MM.1S (cell line): Measurements from ENCODE around the gene EIF3A.

Experiments used
- EZH2 ChIP-seq: fragments of 300-600 bp; sonication (generic); optimal IDR thresholded peaks from 2 replicates; pipeline ENCODE3; 2017; ENCODE audit warnings: low read depth, mild to moderate bottlenecking, antibody characterized with exemption, low read length, mixed read lengths
- TF ChIP-seq, protein P1 (sequence below): fragments of 300-600 bp; sonication (generic); IDR thresholded peaks from 2 replicates; pipeline ENCODE4 v1.5.1; 2016; ENCODE audit warnings: antibody characterized with exemption, low read length, mixed read lengths

DNA sequence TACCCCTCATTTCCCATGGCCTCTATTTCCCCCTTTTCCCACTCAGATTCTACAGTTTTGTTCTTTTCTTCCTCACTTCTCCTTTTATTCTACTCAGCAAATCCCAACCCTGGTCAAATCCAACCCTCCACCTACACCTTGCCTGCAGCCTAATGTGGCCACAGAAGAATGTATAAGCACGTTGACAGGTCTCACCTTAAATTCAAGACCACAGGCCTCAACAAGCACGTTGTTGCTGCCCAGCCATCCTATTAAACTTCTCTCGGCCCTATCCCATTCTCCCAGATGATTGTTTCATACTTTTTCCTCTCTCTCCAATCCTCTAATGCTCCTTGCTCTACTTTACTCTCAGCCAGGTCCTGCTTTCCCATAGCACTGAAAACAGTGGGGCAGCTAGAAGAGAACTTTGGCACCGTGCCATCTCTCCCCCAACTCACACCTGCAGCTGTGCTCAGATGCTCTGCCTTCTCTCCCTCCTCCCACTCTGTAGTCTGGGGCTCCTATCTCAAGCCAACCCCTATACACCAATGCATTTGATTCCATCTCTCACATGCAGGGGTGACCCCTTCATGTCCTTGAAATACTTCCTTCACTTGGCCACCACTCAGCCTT, 6.8 kb upstream of the EIF3A start:
- TF ChIP-seq, protein P1, sequence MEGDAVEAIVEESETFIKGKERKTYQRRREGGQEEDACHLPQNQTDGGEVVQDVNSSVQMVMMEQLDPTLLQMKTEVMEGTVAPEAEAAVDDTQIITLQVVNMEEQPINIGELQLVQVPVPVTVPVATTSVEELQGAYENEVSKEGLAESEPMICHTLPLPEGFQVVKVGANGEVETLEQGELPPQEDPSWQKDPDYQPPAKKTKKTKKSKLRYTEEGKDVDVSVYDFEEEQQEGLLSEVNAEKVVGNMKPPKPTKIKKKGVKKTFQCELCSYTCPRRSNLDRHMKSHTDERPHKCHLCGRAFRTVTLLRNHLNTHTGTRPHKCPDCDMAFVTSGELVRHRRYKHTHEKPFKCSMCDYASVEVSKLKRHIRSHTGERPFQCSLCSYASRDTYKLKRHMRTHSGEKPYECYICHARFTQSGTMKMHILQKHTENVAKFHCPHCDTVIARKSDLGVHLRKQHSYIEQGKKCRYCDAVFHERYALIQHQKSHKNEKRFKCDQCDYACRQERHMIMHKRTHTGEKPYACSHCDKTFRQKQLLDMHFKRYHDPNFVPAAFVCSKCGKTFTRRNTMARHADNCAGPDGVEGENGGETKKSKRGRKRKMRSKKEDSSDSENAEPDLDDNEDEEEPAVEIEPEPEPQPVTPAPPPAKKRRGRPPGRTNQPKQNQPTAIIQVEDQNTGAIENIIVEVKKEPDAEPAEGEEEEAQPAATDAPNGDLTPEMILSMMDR, result no peak
- no peak for TF ChIP-seq EZH2
